NT2/D1 (cell line): Measurements from ENCODE around the gene MFAP3L.

ENCODE experiments used
- SUZ12 ChIP-seq: IDR thresholded peaks from 2 replicates; pipeline ENCODE4 v1.6.1; 2011; ENCODE audit not compliant: insufficient read length, insufficient read depth; ENCODE audit errors: extremely low read depth
- ZNF274 ChIP-seq: IDR thresholded peaks from 2 replicates; pipeline ENCODE4 v1.6.1; 2011; ENCODE audit warnings: mild to moderate bottlenecking, low read depth, low read length

DNA sequence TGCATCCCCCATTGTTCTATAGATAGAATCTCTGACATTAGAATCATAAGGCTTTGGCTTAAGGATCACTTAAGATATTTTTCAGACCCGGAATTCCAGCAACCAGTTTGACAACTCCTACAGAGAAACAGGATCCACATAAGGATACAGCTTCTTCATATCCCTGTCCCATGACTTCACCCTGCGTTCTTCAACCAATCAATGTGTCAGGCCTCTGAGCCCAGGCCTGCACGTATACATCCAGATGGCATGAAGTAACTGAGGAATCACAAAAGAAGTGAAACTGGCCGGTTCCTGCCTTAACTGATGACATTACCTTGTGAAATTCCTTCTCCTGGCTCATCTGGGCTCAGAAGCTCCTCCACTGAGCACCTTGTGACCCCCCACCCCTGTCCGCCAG, 85.1 kb downstream of the MFAP3L start:
- TF ChIP-seq SUZ12 (no peak), ZNF274 (no peak)
